LNCaP clone FGC (cell line): ENCODE results near the gene COTL1.

Experiments
- DNase-seq: peaks from one replicate; pipeline ENCODE4 v3.0.0-alpha.2; 2011; ENCODE audit warnings: low read depth
- H3K4me3 ChIP-seq: 2 replicates; pipeline ENCODE4 v1.5.1; 2011; ENCODE audit warnings: mild to moderate bottlenecking, low read depth, low read length, control low read depth
- CTCF ChIP-seq: IDR thresholded peaks from 2 replicates; pipeline ENCODE4 v1.5.1; 2012; ENCODE audit warnings: mild to moderate bottlenecking; ENCODE audit not compliant: control insufficient read depth, insufficient read depth; ENCODE audit errors: extremely low read depth

COTL1 gene

DNA sequence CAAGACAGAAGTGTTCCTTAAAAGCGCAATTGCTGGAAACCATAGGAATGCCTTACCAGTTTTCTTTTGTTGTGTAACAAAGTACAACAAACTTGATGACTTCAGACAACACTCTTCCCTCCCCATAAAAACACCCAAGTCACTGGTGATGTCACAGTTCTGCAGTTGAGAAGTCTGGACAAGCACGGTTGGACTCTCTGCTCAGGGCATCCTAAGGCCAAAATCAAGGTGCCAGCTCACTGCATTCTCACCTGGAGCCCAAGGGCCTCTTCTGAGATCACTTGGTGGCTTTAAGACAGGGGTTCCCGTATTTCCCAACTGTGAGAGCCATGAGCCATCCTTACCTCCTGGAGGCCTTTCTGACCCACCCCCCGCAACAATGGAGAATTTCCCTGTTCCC, 67.8 kb downstream of the COTL1 start:
- no peak for DNase-seq
- no peak overlapping the region for H3K4me3 ChIP-seq
- no peak for TF ChIP-seq CTCF

GRCh38 chr16:84548971-84549844, 68.7 kb downstream of the COTL1 start:
- no peak for TF ChIP-seq CTCF
- DNase-seq, result no peak
- no peak overlapping the region for H3K4me3 ChIP-seq

DNA sequence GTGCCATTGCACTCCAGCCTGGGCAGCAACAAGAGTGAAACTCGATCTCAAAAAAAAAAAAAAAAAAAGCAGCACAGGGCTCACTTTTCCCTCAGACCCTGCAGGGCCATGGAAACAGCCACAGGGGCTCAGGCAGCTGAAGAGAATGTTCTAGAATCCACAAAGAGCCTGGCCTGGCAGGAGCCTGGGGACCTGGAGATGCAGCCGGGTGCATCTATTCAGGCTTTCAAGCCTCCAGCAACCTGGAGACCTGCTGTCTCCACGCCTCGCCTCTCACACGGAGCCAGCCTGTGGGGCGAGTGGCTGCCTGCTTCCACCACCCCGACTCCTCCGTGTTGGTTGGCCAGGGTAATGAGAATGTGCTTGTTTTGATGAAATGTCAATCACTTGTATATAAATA, 69.4 kb downstream of the COTL1 start:
- no peak overlapping the region for H3K4me3 ChIP-seq
- no peak for DNase-seq

GRCh38 chr16:84547546-84548061, 70.3 kb downstream of the COTL1 start:
- no peak for DNase-seq
- H3K4me3 ChIP-seq, result no peak overlapping the region
- TF ChIP-seq CTCF, result no peak

More for the DNA sequence above, 69.4 kb downstream of the COTL1 start:
- no peak for TF ChIP-seq CTCF

GRCh38 chr16:84546669-84547545, 71.0 kb downstream of the COTL1 start:
- TF ChIP-seq CTCF, result no peak
- DNase-seq, result no peak
- H3K4me3 ChIP-seq, result no peak overlapping the region

- TF ChIP-seq CTCF, result no peak
- no peak overlapping the region for H3K4me3 ChIP-seq
- no peak for DNase-seq
These were observed 72.7 kb downstream of the COTL1 start for GRCh38 chr16:84545114-84545737.
